SK-N-SH (cell line): ENCODE measurements around the gene HAAO. TPM values are rescaled to one million over a fixed set of nuclear protein-coding genes. Genes with fewer than 3 reads are reported as not detected.

Experiments used
- CTCF ChIA-PET: fragments of 300-600, 350-600 bp; formaldehyde crosslinking; extraction: SDS; loops from one replicate; lab custom pipeline; 2021; lab: Yijun Ruan, JAX
- POLR2A ChIA-PET: fragments of 350-600 bp; sonication (Branson Sonifier 250); formaldehyde crosslinking; extraction: SDS; loops from one replicate; lab custom pipeline; 2020; ENCODE audit warnings: antibody characterized with exemption, inconsistent platforms; lab: Yijun Ruan, JAX
- DNase-seq: peaks from one replicate; pipeline ENCODE4 v3.0.0; 2012
- H2AFZ ChIP-seq: fragments of 200-600 bp; sonication (generic); 2 replicates; pipeline ENCODE4 v1.8.1; 2016; ENCODE audit warnings: antibody characterized with exemption, mild to moderate bottlenecking, low read depth
- H3F3A ChIP-seq: fragments of 200-600 bp; sonication (generic); replicated peaks from 2 replicates; pipeline ENCODE3; 2016; ENCODE audit warnings: antibody characterized with exemption, mild to moderate bottlenecking; ENCODE audit not compliant: insufficient read depth
- H3K27ac ChIP-seq, 2 experiments: fragments of 200-500 bp in 1 of 2; fragments of 200-600 bp in 1 of 2; sonication (Bioruptor generic) in 1 of 2; sonication (generic), shearing (Covaris generic) in 1 of 2; 2 replicates each; pipeline versions ENCODE4 v1.5.1 to v1.6.1; 2014 to 2016; ENCODE audit warnings: low read depth in 2 of 2, inconsistent platforms in 1 of 2, low read length in 1 of 2, mild to moderate bottlenecking in 1 of 2, mixed read lengths in 1 of 2
- H3K27me3 ChIP-seq: fragments of 200-600 bp; sonication (generic), shearing (Covaris generic); 2 replicates; pipeline ENCODE4 v1.6.1; 2016; ENCODE audit warnings: mixed run types; ENCODE audit not compliant: insufficient read depth
- H3K36me3 ChIP-seq, 2 experiments: fragments of 200-500 bp in 1 of 2; fragments of 200-600 bp in 1 of 2; sonication (Bioruptor generic) in 1 of 2; sonication (generic) in 1 of 2; replicated peaks in 1 of 2; 2 replicates each; pipeline versions ENCODE3 to v1.5.1; 2014 to 2016; ENCODE audit warnings: low read length in 1 of 2, mild to moderate bottlenecking in 1 of 2; ENCODE audit not compliant: insufficient read depth in 2 of 2, control insufficient read depth in 1 of 2
- H3K4me1 ChIP-seq, 2 experiments: fragments of 200-500 bp in 1 of 2; fragments of 200-600 bp in 1 of 2; sonication (Bioruptor generic) in 1 of 2; sonication (generic), shearing (Covaris generic) in 1 of 2; 2 replicates each; pipeline versions ENCODE4 v1.5.1 to v1.6.1; 2014 to 2016; ENCODE audit warnings: low read depth in 1 of 2, low read length in 1 of 2, mixed run types in 1 of 2; ENCODE audit not compliant: insufficient read depth in 2 of 2, control insufficient read depth in 1 of 2
- H3K4me2 ChIP-seq: fragments of 200-600 bp; sonication (generic), shearing (Covaris generic); 2 replicates; pipeline ENCODE4 v1.6.1; 2017; ENCODE audit warnings: mixed run types
- H3K4me3 ChIP-seq, 2 experiments: fragments of 200-500 bp in 1 of 2; fragments of 200-600 bp in 1 of 2; sonication (Bioruptor generic) in 1 of 2; sonication (generic), shearing (Covaris generic) in 1 of 2; 2 replicates each; pipeline versions ENCODE4 v1.5.1 to v1.8.1; 2014 to 2016; ENCODE audit warnings: low read depth in 2 of 2, inconsistent platforms in 1 of 2, low read length in 1 of 2, mild to moderate bottlenecking in 1 of 2, mixed read lengths in 1 of 2, moderate library complexity in 1 of 2
- H3K79me2 ChIP-seq: fragments of 200-600 bp; sonication (generic); 2 replicates; pipeline ENCODE4 v1.8.1; 2017; ENCODE audit warnings: mild to moderate bottlenecking; ENCODE audit not compliant: insufficient read depth
- H3K9ac ChIP-seq: fragments of 200-600 bp; sonication (generic); 2 replicates; pipeline ENCODE4 v1.6.1; 2017; ENCODE audit warnings: mixed run types
- H3K9me2 ChIP-seq: fragments of 200-600 bp; sonication (generic); 2 replicates; pipeline ENCODE4 v1.6.1; 2017; ENCODE audit warnings: mixed run types
- H3K9me3 ChIP-seq: fragments of 200-600 bp; sonication (generic); 2 replicates; pipeline ENCODE4 v1.6.1; 2017; ENCODE audit warnings: mixed run types, mild to moderate bottlenecking, moderate library complexity
- H4K20me1 ChIP-seq: fragments of 200-600 bp; sonication (generic); 2 replicates; pipeline ENCODE4 v1.6.1; 2017; ENCODE audit warnings: mild to moderate bottlenecking, mixed run types; ENCODE audit not compliant: insufficient read depth
- CHD2 ChIP-seq: fragments of 150-350 bp; IDR thresholded peaks from 2 replicates; pipeline ENCODE4 v1.6.1; 2018; ENCODE audit warnings: low read length; ENCODE audit not compliant: partially characterized antibody
- ELF1 ChIP-seq: IDR thresholded peaks from 2 replicates; pipeline ENCODE4 v1.4.0; 2012
- FOXJ3 ChIP-seq: sonication (generic); formaldehyde crosslinking; IDR thresholded peaks from 2 replicates; pipeline ENCODE4 v1.5.1; 2020; ENCODE audit warnings: mild to moderate bottlenecking, missing genetic modification reagents
- FOXM1 ChIP-seq: IDR thresholded peaks from 2 replicates; pipeline ENCODE4 v1.4.0; 2012; ENCODE audit warnings: low read depth, mild to moderate bottlenecking
- GABPA ChIP-seq: IDR thresholded peaks from 2 replicates; pipeline ENCODE4 v1.4.0; 2012; ENCODE audit warnings: low read depth, mild to moderate bottlenecking
- GATA2 ChIP-seq: sonication (generic); formaldehyde crosslinking; IDR thresholded peaks from 2 replicates; pipeline ENCODE4 v1.5.0; 2020; ENCODE audit warnings: mild to moderate bottlenecking, missing genetic modification reagents
- JUND ChIP-seq: IDR thresholded peaks from 2 replicates; pipeline ENCODE4 v1.4.0; 2012
- POLR2AphosphoS5 ChIP-seq: IDR thresholded peaks from 2 replicates; pipeline ENCODE4 v1.6.1; 2012; ENCODE audit warnings: low read depth, low read length
- RAD21 ChIP-seq: IDR thresholded peaks from 2 replicates; pipeline ENCODE4 v1.6.1; 2012; ENCODE audit warnings: mild to moderate bottlenecking, low read length
- RFX5 ChIP-seq: IDR thresholded peaks from 2 replicates; pipeline ENCODE4 v1.6.1; 2012; ENCODE audit warnings: mild to moderate bottlenecking, improper control_type of control experiment, low read length
- RXRA ChIP-seq: IDR thresholded peaks from 2 replicates; pipeline ENCODE4 v1.4.0; 2012; ENCODE audit warnings: low read depth, mild to moderate bottlenecking, borderline replicate concordance
- SMC3 ChIP-seq: IDR thresholded peaks from 2 replicates; pipeline ENCODE4 v1.6.1; 2012; ENCODE audit warnings: low read depth, low read length, improper control_type of control experiment
- TAF1 ChIP-seq: IDR thresholded peaks from 2 replicates; pipeline ENCODE4 v1.6.1; 2012; ENCODE audit warnings: low read depth, mild to moderate bottlenecking, low read length, moderate library complexity, borderline replicate concordance
- TEAD4 ChIP-seq: IDR thresholded peaks from 2 replicates; pipeline ENCODE4 v1.4.0; 2012; ENCODE audit warnings: mild to moderate bottlenecking, borderline replicate concordance; ENCODE audit not compliant: insufficient read depth
- YY1 ChIP-seq: IDR thresholded peaks from 2 replicates; pipeline ENCODE4 v1.4.0; 2012; ENCODE audit warnings: low read depth, mild to moderate bottlenecking
- WGBS: methylation state at CpG from one replicate; pipeline ENCODE4 v1.1.6; 2017; ENCODE audit warnings: low lambda C conversion rate; 5-methylcytosine and 5-hydroxymethylcytosine counted together
- polyA plus RNA-seq, 3 experiments: library from polyadenylated mRNA; depleted of rRNA; stranded (reverse); fragments of >200 nt; gene quantifications; 2 replicates each; pipeline ENCODE4 v1.2.3, GENCODE V29; 2012
- TF ChIP-seq, protein P1 (sequence below): fragments of 200-600 bp; sonication (generic); IDR thresholded peaks from 2 replicates; pipeline ENCODE4 v1.6.1; 2017; ENCODE audit warnings: antibody characterized with exemption, mild to moderate bottlenecking, moderate library complexity
- TF ChIP-seq, protein P2 (sequence below): IDR thresholded peaks from 2 replicates; pipeline ENCODE4 v1.4.0; 2012; ENCODE audit warnings: low read depth, borderline replicate concordance
- TF ChIP-seq, protein P3 (sequence below): IDR thresholded peaks from 2 replicates; pipeline ENCODE4; 2012
- TF ChIP-seq, protein P4 (sequence below): IDR thresholded peaks from 2 replicates; pipeline ENCODE4 v1.4.0; 2012; ENCODE audit warnings: low read depth, borderline replicate concordance

The HAAO gene
- polyA plus RNA-seq, 1 of the 3 experiments (the other 2 are of a cell fraction) = not detected

DNA sequence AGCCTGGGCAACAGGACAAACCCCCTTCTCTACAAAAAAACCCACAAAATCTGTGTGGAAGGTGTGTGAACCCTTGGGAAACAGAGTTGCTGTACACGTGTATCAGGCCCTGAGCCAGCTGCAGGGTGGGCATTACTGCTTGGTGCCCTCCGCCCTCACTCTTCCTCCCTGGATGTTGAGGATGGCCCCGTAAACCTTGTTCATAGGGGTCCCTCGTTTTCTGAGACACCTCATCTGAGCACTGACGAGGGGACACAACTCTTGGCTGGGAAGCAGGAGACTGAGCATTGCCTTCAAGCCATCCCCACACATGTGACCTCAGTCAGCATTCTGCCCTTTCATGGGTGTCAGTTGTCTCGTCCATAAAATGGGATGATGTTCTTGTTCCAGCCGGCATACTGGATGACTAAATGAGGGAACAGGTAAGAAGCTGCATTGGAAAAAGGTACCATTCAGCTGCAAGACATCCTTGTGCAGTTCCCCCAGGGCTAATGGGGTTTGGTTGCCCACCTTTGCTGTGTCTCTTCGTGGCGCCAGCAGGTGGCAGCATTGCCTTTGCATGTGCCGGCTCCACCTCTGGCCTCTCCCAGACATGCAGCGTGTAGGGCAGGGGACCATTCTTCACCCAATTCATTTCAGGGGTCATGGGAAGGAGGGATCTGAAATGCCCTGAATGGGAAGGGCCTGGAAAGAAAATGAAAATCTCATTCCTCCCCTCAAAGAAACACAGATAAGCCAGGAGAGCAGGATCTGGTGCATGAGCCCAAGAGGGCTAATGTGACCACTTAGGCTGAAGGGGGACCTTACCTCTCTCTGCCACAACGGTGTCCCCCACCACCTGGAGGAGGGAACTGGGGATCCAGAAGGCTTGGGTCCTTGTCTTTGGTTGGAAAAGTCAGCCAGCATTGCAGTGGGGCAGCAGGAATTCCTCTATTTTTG, 36.4 kb upstream of the HAAO start (continued):
- TF ChIP-seq, protein P1, sequence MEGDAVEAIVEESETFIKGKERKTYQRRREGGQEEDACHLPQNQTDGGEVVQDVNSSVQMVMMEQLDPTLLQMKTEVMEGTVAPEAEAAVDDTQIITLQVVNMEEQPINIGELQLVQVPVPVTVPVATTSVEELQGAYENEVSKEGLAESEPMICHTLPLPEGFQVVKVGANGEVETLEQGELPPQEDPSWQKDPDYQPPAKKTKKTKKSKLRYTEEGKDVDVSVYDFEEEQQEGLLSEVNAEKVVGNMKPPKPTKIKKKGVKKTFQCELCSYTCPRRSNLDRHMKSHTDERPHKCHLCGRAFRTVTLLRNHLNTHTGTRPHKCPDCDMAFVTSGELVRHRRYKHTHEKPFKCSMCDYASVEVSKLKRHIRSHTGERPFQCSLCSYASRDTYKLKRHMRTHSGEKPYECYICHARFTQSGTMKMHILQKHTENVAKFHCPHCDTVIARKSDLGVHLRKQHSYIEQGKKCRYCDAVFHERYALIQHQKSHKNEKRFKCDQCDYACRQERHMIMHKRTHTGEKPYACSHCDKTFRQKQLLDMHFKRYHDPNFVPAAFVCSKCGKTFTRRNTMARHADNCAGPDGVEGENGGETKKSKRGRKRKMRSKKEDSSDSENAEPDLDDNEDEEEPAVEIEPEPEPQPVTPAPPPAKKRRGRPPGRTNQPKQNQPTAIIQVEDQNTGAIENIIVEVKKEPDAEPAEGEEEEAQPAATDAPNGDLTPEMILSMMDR = peak; percentile 99
- TF ChIP-seq TEAD4 (no peak), FOXM1 (no peak), FOXJ3 (CRISPR knock-in tag) (peak; percentile 43), GABPA (no peak), ELF1 (no peak), YY1 (no peak), RAD21 (peak; percentile 96), RXRA (no peak)
- TF ChIP-seq, protein P2, sequence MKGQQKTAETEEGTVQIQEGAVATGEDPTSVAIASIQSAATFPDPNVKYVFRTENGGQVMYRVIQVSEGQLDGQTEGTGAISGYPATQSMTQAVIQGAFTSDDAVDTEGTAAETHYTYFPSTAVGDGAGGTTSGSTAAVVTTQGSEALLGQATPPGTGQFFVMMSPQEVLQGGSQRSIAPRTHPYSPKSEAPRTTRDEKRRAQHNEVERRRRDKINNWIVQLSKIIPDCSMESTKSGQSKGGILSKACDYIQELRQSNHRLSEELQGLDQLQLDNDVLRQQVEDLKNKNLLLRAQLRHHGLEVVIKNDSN = no peak
- TF ChIP-seq, protein P3, sequence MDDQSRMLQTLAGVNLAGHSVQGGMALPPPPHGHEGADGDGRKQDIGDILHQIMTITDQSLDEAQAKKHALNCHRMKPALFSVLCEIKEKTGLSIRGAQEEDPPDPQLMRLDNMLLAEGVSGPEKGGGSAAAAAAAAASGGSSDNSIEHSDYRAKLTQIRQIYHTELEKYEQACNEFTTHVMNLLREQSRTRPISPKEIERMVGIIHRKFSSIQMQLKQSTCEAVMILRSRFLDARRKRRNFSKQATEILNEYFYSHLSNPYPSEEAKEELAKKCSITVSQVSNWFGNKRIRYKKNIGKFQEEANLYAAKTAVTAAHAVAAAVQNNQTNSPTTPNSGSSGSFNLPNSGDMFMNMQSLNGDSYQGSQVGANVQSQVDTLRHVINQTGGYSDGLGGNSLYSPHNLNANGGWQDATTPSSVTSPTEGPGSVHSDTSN = no peak
- TF ChIP-seq, all 33 proteins: peak for 7

DNA sequence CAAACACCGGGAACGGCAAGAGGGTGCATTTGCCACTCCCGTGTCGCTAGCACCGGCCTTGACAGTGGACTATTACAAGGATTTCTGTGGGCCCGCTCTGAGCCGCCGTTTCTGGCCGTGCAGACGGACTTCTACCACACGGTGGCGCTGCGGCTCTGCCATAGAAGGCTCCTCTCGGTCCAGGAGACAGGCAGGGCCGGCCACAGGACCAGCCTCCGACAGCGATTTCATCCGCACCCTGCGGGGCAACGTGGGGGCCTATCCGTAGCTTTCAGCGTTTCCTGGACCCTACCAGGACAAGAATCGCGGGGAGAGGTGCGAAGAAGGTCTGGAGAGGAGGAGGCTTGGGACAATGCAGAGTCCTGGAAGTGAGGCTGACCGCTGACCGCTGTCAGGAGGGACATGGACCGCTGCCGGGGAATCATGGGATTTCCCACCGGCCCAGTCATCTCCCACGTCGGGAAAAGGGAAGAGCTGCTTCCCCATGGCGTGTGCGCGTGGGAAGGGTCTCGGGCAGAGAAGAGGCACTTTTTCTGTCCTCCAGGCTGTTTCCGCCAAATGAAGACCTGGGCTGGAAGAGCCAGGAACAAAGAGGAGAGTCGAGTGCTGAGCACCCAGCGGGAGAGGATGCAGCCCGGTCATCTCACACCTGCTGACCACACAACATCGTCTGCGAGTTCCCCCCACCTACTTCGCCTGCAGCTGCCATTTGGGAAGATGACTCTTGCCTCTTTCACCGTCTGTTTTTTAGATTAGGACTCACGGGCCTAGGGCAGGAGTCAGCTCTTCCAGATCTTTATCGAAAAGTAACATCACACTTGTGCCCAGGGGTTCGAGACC, 35.5 kb upstream of the HAAO start:
- H3K9me3 ChIP-seq = no peaks in the 10 kb centered on the region
- no peak overlapping the region for H3K9ac ChIP-seq
- H3K4me3 ChIP-seq = peak overlapping the region; percentile 38 to 44; a peak in 3 of 4 replicates
- POLR2A ChIA-PET = no interaction called here
- peaks cover 0 to 12% of the 10 kb centered on the region in 2 experiments; a peak in 1 of 4 replicates for H3K4me1 ChIP-seq
- no peak overlapping the region for H3K27ac ChIP-seq
- 36% methylated on average over 47 of the region's 47 CpGs for WGBS
- DNase-seq = peak; percentile 90
- H3K36me3 ChIP-seq = no peaks in the 10 kb centered on the region
- H3K9me2 ChIP-seq = no peaks in the 10 kb centered on the region
- H4K20me1 ChIP-seq = no peaks in the 10 kb centered on the region
- H3K27me3 ChIP-seq = no peaks in the 10 kb centered on the region
- CTCF ChIA-PET = interaction anchor here (0.5 to 8.6 kb wide), 103 partner anchors 11 to 874 kb away, joined by 3 to 103 read pairs (median 5); partner anchors contain the start of genes THADA and ZFP36L2
- H3K79me2 ChIP-seq = no peaks in the 10 kb centered on the region
- H3F3A ChIP-seq = no peaks in the 10 kb centered on the region
- peak overlapping the region; percentile 79 for H2AFZ ChIP-seq
- peak overlapping the region; percentile 67 for H3K4me2 ChIP-seq
- TF ChIP-seq SMC3 = peak; percentile 93
- no peak for TF ChIP-seq POLR2AphosphoS5
- peak; percentile 24 for TF ChIP-seq CHD2
- TF ChIP-seq, protein P2 = no peak
- TF ChIP-seq GATA2 = no peak
- no peak for TF ChIP-seq RFX5
- no peak for TF ChIP-seq FOXM1
- TF ChIP-seq, protein P4, sequence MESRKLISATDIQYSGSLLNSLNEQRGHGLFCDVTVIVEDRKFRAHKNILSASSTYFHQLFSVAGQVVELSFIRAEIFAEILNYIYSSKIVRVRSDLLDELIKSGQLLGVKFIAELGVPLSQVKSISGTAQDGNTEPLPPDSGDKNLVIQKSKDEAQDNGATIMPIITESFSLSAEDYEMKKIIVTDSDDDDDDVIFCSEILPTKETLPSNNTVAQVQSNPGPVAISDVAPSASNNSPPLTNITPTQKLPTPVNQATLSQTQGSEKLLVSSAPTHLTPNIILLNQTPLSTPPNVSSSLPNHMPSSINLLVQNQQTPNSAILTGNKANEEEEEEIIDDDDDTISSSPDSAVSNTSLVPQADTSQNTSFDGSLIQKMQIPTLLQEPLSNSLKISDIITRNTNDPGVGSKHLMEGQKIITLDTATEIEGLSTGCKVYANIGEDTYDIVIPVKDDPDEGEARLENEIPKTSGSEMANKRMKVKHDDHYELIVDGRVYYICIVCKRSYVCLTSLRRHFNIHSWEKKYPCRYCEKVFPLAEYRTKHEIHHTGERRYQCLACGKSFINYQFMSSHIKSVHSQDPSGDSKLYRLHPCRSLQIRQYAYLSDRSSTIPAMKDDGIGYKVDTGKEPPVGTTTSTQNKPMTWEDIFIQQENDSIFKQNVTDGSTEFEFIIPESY = no peak
- TF ChIP-seq TEAD4 = no peak
- TF ChIP-seq, protein P1 = peak; percentile 96
- TF ChIP-seq JUND = no peak
- TF ChIP-seq TAF1 = no peak
- no peak for TF ChIP-seq YY1
